NT2/D1 (cell line): ENCODE measurements around the gene BTBD1.

Source experiments
- DNase-seq: peaks from one replicate; pipeline ENCODE4 v3.0.0-alpha.2; 2011; ENCODE audit warnings: low read depth, low spot score
- H3K27me3 ChIP-seq: 2 replicates; pipeline ENCODE4 v1.6.0; 2011; ENCODE audit warnings: mild to moderate bottlenecking; ENCODE audit not compliant: insufficient read length, insufficient read depth
- H3K36me3 ChIP-seq: 2 replicates; pipeline ENCODE4 v1.6.1; 2011; ENCODE audit warnings: mild to moderate bottlenecking, low read length, mixed read lengths; ENCODE audit not compliant: insufficient read depth, insufficient read length
- H3K4me1 ChIP-seq: 2 replicates; pipeline ENCODE4 v1.5.1; 2011; ENCODE audit not compliant: insufficient read depth, insufficient read length
- H3K4me3 ChIP-seq: 2 replicates; pipeline ENCODE4 v1.5.1; 2011; ENCODE audit warnings: low read depth; ENCODE audit not compliant: insufficient read length
- H3K9ac ChIP-seq: 2 replicates; pipeline ENCODE4 v1.6.0; 2011; ENCODE audit warnings: low read depth; ENCODE audit not compliant: insufficient read length
- H3K9me3 ChIP-seq: 2 replicates; pipeline ENCODE4 v1.5.1; 2011; ENCODE audit warnings: mild to moderate bottlenecking, low read length; ENCODE audit not compliant: insufficient read depth
- SUZ12 ChIP-seq: IDR thresholded peaks from 2 replicates; pipeline ENCODE4 v1.6.1; 2011; ENCODE audit not compliant: insufficient read length, insufficient read depth; ENCODE audit errors: extremely low read depth
- YY1 ChIP-seq: IDR thresholded peaks from 2 replicates; pipeline ENCODE4 v1.6.1; 2011; ENCODE audit not compliant: insufficient read length, insufficient read depth
- ZNF274 ChIP-seq: IDR thresholded peaks from 2 replicates; pipeline ENCODE4 v1.6.1; 2011; ENCODE audit warnings: mild to moderate bottlenecking, low read depth, low read length

The BTBD1 gene

GRCh38 chr15:83105440-83105839, 38.4 kb upstream of the BTBD1 start:
- Histone ChIP-seq H3K9me3 (no peaks in the 10 kb centered on the region), H3K9ac (no peak overlapping the region), H3K4me1 (no peaks in the 10 kb centered on the region), H3K27me3 (peaks cover 49% of the 10 kb centered on the region), H3K4me3 (no peak overlapping the region), H3K36me3 (no peaks in the 10 kb centered on the region)
- TF ChIP-seq SUZ12 (no peak), YY1 (no peak)
- DNase-seq: no peak

DNA sequence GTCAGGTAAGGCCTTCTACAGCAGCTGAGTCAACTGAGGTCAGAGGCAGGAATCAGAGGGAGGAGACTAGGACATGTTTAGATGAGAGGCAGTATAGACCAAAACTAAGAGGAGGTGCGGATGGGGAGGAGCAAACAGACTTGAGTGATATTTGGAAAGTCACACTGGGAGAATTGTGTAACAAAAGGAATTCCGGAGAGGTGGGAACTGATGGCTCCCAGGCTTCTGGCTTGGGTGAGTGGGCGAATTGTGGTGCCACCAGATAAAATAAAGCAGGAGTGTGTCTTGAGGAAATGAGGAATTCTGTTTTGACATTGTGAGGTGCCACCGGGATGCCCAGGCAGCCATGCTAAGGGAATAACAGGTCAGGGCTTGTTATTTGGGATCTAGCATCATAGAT, 37.1 kb upstream of the BTBD1 start:
- Histone ChIP-seq H3K27me3 (peaks cover 36% of the 10 kb centered on the region), H3K9me3 (no peaks in the 10 kb centered on the region), H3K9ac (no peak overlapping the region), H3K4me3 (no peak overlapping the region), H3K36me3 (no peaks in the 10 kb centered on the region), H3K4me1 (no peaks in the 10 kb centered on the region)
- TF ChIP-seq SUZ12: no peak
- no peak for TF ChIP-seq ZNF274
- TF ChIP-seq YY1: no peak
- no peak for DNase-seq

DNA sequence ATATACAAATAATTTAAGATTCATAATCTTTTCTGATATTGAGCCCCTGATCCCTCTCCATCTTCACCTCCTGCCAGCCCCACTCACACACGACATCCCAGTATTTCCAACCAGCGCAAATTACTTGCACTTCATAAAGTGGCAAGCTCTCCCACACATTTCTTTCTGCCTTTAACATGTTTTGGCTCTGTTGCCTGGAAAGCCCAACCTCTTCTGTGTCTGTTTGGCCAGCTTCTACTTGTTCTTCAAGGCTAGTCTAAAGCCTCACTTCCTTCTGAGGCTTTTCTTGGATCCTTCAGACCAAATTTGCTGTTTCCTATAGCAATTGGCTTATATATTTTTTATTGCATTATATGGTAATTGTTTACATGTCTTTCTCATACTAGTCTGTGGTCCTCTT, 35.3 kb upstream of the BTBD1 start:
- no peak for DNase-seq
- Histone ChIP-seq H3K27me3 (peaks cover 18% of the 10 kb centered on the region), H3K4me3 (no peak overlapping the region), H3K4me1 (no peaks in the 10 kb centered on the region), H3K9me3 (no peaks in the 10 kb centered on the region), H3K36me3 (no peaks in the 10 kb centered on the region), H3K9ac (no peak overlapping the region)
- TF ChIP-seq SUZ12: no peak
- TF ChIP-seq YY1: no peak
- TF ChIP-seq ZNF274: no peak

DNA sequence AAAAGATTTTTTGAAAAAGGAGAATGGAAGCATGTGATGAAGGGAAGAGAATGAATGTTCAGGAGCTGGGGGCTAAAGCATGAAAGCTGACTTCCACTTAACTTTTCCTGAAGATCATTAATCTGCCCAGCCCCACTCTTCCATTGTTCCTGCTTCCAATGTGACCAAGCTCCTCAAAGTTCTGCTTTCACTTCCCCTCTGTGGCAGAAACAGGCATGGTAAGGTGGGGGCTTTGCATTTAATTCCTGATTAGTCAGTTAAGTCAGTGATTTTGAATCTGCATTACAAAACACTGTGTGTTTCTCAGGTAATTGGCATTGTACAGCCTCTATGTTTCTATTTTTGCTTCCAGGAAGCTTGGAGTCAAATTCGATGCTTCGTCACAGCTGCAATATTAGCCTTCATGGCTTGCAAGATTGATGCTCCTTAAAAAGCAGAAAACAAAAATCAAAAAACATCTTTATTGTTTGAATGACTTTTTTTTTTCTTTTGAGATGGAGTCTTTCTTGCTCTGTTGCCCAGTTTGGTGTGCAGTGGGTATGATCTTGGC, 33.1 kb upstream of the BTBD1 start:
- H3K36me3 ChIP-seq: no peaks in the 10 kb centered on the region
- no peak for DNase-seq
- H3K9me3 ChIP-seq: no peaks in the 10 kb centered on the region
- H3K9ac ChIP-seq: no peak overlapping the region
- no peaks in the 10 kb centered on the region for H3K4me1 ChIP-seq
- no peaks in the 10 kb centered on the region for H3K27me3 ChIP-seq
- no peak overlapping the region for H3K4me3 ChIP-seq
- TF ChIP-seq SUZ12 (no peak), ZNF274 (no peak), YY1 (no peak)

GRCh38 chr15:83099290-83099689, 32.2 kb upstream of the BTBD1 start:
- no peaks in the 10 kb centered on the region for H3K36me3 ChIP-seq
- H3K9ac ChIP-seq: no peak overlapping the region
- H3K4me1 ChIP-seq: no peaks in the 10 kb centered on the region
- H3K4me3 ChIP-seq: no peak overlapping the region
- no peaks in the 10 kb centered on the region for H3K27me3 ChIP-seq
- DNase-seq: no peak
- no peaks in the 10 kb centered on the region for H3K9me3 ChIP-seq
- TF ChIP-seq YY1 (no peak), SUZ12 (no peak), ZNF274 (no peak)

GRCh38 chr15:83098079-83098478, 31.0 kb upstream of the BTBD1 start:
- Histone ChIP-seq H3K4me1 (no peaks in the 10 kb centered on the region), H3K36me3 (no peaks in the 10 kb centered on the region), H3K9me3 (no peaks in the 10 kb centered on the region), H3K4me3 (no peak overlapping the region), H3K27me3 (no peaks in the 10 kb centered on the region), H3K9ac (no peak overlapping the region)
- TF ChIP-seq SUZ12 (no peak), ZNF274 (no peak), YY1 (no peak)
- DNase-seq: no peak

DNA sequence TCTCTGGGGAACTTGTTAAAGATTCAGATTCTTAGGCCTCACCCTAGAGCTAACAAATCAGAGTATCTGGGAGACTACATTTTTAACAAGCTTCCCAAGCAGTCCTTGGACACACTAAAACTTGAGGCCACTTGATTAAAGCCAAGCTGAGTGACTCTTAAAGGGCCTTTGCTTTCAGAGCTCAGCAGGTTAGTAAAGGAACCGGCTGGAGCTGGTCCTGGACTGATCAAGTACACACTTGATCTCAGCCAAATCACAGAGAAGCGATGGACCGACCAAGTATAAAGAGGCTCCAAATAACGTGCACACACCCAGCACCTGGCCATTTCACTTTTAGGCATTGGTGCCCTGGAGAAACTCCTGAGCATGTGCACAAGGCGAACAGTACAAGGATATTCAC, 27.5 kb upstream of the BTBD1 start:
- no peaks in the 10 kb centered on the region for H3K27me3 ChIP-seq
- H3K9me3 ChIP-seq: no peaks in the 10 kb centered on the region
- H3K4me1 ChIP-seq: no peaks in the 10 kb centered on the region
- no peak for TF ChIP-seq ZNF274
- no peak for TF ChIP-seq YY1
- no peak for TF ChIP-seq SUZ12
- no peaks in the 10 kb centered on the region for H3K36me3 ChIP-seq
- H3K4me3 ChIP-seq: no peak overlapping the region
- no peak overlapping the region for H3K9ac ChIP-seq
- no peak for DNase-seq
